GM23248 (cell line): ENCODE data around the gene CAPN14.

ENCODE experiments used
- EZH2 ChIP-seq: fragments of 200-600 bp; sonication (generic); IDR thresholded peaks from 2 replicates; pipeline ENCODE4 v1.6.1; 2018; ENCODE audit warnings: antibody characterized with exemption, mild to moderate bottlenecking; ENCODE audit not compliant: insufficient read depth, poor library complexity, severe bottlenecking
- EZH2phosphoT487 ChIP-seq: fragments of 200-600 bp; sonication (generic); IDR thresholded peaks from 2 replicates; pipeline ENCODE4 v1.6.1; 2018; ENCODE audit warnings: antibody characterized with exemption, moderate library complexity, mild to moderate bottlenecking, low read depth; ENCODE audit not compliant: insufficient read depth

- TF ChIP-seq EZH2 (no peak), EZH2phosphoT487 (no peak)
Measured at GRCh38 chr2:31202833-31203232, 14.5 kb downstream of the CAPN14 start.
